ENCODE measurements around the gene SLC5A5. TPM values are rescaled to one million over a fixed set of nuclear protein-coding genes. Genes with fewer than 3 reads are reported as not detected.

The SLC5A5 gene
- total RNA-seq, 1 donor from 2014 or later: not detected

GRCh38 chr19:17834350-17835181, 37.2 kb upstream of the SLC5A5 start:
- no peaks in the 10 kb centered on the region for H3K79me2 ChIP-seq (ENCODE audit: insufficient read depth, low read length)
- no peak overlapping the region for H3K27ac ChIP-seq (ENCODE audit: low read depth, low read length)
- TF ChIP-seq EZH2 (IDR thresholded peaks at IDR 0.05; ENCODE audit: insufficient read depth, low read length) (no peak), CTCF (IDR thresholded peaks at IDR 0.05; ENCODE audit: insufficient read depth, low read depth, low read length) (no peak)
- H4K20me1 ChIP-seq (ENCODE audit: insufficient read depth, low read length): no peaks in the 10 kb centered on the region
- Mint-ChIP-seq H3K36me3 (ENCODE audit: low read depth, unreplicated experiment) (peaks cover 3% of the 10 kb centered on the region), H3K27ac (ENCODE audit: unreplicated experiment) (no peak overlapping the region), H3K27me3 (ENCODE audit: low read depth, unreplicated experiment) (peaks cover 40% of the 10 kb centered on the region), H3K4me1 (ENCODE audit: low read depth, unreplicated experiment) (no peaks in the 10 kb centered on the region), H3K4me3 (ENCODE audit: unreplicated experiment) (no peak overlapping the region), H3K9me3 (ENCODE audit: unreplicated experiment) (peaks cover 2% of the 10 kb centered on the region)
- no peak overlapping the region for H2AFZ ChIP-seq (ENCODE audit: low read depth, low read length)
- H3K36me3 ChIP-seq (ENCODE audit: insufficient read depth, low read length): no peaks in the 10 kb centered on the region
- peaks cover 7% of the 10 kb centered on the region for H3K4me1 ChIP-seq (ENCODE audit: insufficient read depth, low read length)
- H3K4me3 ChIP-seq (ENCODE audit: insufficient read depth, low read depth, low read length): no peak overlapping the region
- H3K27me3 ChIP-seq (ENCODE audit: insufficient read depth, low read length): peaks cover 9% of the 10 kb centered on the region
- FAIRE-seq: no peak
- H3K9me3 ChIP-seq (ENCODE audit: insufficient read depth, low read depth, low read length): no peaks in the 10 kb centered on the region
- H3K9ac ChIP-seq (ENCODE audit: low read length): no peak overlapping the region
- no peak for DNase-seq (ENCODE audit: low read depth)
- H3K4me2 ChIP-seq (ENCODE audit: low read length): no peak overlapping the region

GRCh38 chr19:17835182-17836006, 36.4 kb upstream of the SLC5A5 start:
- H4K20me1 ChIP-seq (ENCODE audit: insufficient read depth, low read length): no peaks in the 10 kb centered on the region
- peaks cover 3% of the 10 kb centered on the region for H3K36me3 Mint-ChIP-seq (ENCODE audit: low read depth, unreplicated experiment)
- no peaks in the 10 kb centered on the region for H3K79me2 ChIP-seq (ENCODE audit: insufficient read depth, low read length)
- no peak overlapping the region for H3K4me3 Mint-ChIP-seq (ENCODE audit: unreplicated experiment)
- H3K27me3 ChIP-seq (ENCODE audit: insufficient read depth, low read length): peaks cover 9% of the 10 kb centered on the region
- H3K27ac ChIP-seq (ENCODE audit: low read depth, low read length): no peak overlapping the region
- no peak overlapping the region for H3K27ac Mint-ChIP-seq (ENCODE audit: unreplicated experiment)
- no peaks in the 10 kb centered on the region for H3K36me3 ChIP-seq (ENCODE audit: insufficient read depth, low read length)
- no peak overlapping the region for H3K4me3 ChIP-seq (ENCODE audit: insufficient read depth, low read depth, low read length)
- H2AFZ ChIP-seq (ENCODE audit: low read depth, low read length): no peak overlapping the region
- no peaks in the 10 kb centered on the region for H3K9me3 ChIP-seq (ENCODE audit: insufficient read depth, low read depth, low read length)
- H3K4me1 ChIP-seq (ENCODE audit: insufficient read depth, low read length): peaks cover 6% of the 10 kb centered on the region
- no peak for DNase-seq (ENCODE audit: low read depth)
- no peak for TF ChIP-seq CTCF (IDR thresholded peaks at IDR 0.05; ENCODE audit: insufficient read depth, low read depth, low read length)
- no peak for TF ChIP-seq EZH2 (IDR thresholded peaks at IDR 0.05; ENCODE audit: insufficient read depth, low read length)
- H3K9me3 Mint-ChIP-seq (ENCODE audit: unreplicated experiment): peaks cover 2% of the 10 kb centered on the region
- H3K9ac ChIP-seq (ENCODE audit: low read length): no peak overlapping the region
- peaks cover 46% of the 10 kb centered on the region for H3K27me3 Mint-ChIP-seq (ENCODE audit: low read depth, unreplicated experiment)
- H3K4me1 Mint-ChIP-seq (ENCODE audit: low read depth, unreplicated experiment): no peaks in the 10 kb centered on the region
- FAIRE-seq: no peak
- no peak overlapping the region for H3K4me2 ChIP-seq (ENCODE audit: low read length)

All from astrocyte (in vitro differentiated cells and primary cell).